ENCODE data around the gene HIVEP3.

HIVEP3 gene

DNA sequence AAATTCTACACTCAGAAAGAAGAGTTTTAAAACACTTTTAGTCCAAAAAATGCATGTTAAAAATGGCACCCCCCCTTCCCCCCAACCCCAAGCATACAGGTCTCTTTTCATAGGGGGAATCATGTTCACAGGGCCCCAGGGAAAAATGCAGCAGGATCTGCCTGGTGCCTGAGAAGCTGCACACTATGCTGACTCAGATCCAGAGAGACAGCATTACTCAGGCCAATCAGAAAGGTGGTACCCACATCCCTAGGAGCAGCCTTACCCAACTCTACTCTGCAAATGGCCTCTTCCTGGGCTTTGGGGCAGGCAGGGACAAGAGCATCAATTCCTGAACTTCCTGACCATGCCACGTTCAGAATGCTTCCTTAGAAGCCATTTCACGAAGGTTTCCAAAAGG is 119.0 kb downstream of the HIVEP3 start:
- no peak for TF ChIP-seq EZH2 (IDR thresholded peaks at IDR 0.05; ENCODE audit: borderline replicate concordance, low read length)
- TF ChIP-seq, protein P1, sequence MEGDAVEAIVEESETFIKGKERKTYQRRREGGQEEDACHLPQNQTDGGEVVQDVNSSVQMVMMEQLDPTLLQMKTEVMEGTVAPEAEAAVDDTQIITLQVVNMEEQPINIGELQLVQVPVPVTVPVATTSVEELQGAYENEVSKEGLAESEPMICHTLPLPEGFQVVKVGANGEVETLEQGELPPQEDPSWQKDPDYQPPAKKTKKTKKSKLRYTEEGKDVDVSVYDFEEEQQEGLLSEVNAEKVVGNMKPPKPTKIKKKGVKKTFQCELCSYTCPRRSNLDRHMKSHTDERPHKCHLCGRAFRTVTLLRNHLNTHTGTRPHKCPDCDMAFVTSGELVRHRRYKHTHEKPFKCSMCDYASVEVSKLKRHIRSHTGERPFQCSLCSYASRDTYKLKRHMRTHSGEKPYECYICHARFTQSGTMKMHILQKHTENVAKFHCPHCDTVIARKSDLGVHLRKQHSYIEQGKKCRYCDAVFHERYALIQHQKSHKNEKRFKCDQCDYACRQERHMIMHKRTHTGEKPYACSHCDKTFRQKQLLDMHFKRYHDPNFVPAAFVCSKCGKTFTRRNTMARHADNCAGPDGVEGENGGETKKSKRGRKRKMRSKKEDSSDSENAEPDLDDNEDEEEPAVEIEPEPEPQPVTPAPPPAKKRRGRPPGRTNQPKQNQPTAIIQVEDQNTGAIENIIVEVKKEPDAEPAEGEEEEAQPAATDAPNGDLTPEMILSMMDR (IDR thresholded peaks at IDR 0.05; ENCODE audit: low read length) = no peak
- H3K9me3 ChIP-seq (ENCODE audit: low read length) = no peaks in the 10 kb centered on the region
- no peak overlapping the region for H3K4me3 ChIP-seq (ENCODE audit: low read depth, low read length, poor library complexity, severe bottlenecking)
- no peak overlapping the region for H3K27ac ChIP-seq (ENCODE audit: low read depth, low read length, poor library complexity, severe bottlenecking)
- no peaks in the 10 kb centered on the region for H4K20me1 ChIP-seq (ENCODE audit: insufficient read depth, low read length)
- no peaks in the 10 kb centered on the region for H3K27me3 ChIP-seq (ENCODE audit: insufficient read depth, low read length)
- no peak overlapping the region for H3K9ac ChIP-seq (ENCODE audit: low read length)
- H3K4me1 ChIP-seq (ENCODE audit: insufficient read depth, low read length, severe bottlenecking) = peaks cover 36% of the 10 kb centered on the region
- H3F3A ChIP-seq (ENCODE audit: insufficient read depth, low read length) = no peaks in the 10 kb centered on the region
- H3K9me2 ChIP-seq (ENCODE audit: low read depth, low read length) = no peaks in the 10 kb centered on the region
- no peak overlapping the region for H2AFZ ChIP-seq (ENCODE audit: low read length)
- H3K36me3 ChIP-seq (ENCODE audit: insufficient read depth, low read length) = no peaks in the 10 kb centered on the region
- H3K4me2 ChIP-seq (ENCODE audit: low read length) = no peak overlapping the region
- H3K79me2 ChIP-seq (ENCODE audit: insufficient read depth, low read length) = no peaks in the 10 kb centered on the region

DNA sequence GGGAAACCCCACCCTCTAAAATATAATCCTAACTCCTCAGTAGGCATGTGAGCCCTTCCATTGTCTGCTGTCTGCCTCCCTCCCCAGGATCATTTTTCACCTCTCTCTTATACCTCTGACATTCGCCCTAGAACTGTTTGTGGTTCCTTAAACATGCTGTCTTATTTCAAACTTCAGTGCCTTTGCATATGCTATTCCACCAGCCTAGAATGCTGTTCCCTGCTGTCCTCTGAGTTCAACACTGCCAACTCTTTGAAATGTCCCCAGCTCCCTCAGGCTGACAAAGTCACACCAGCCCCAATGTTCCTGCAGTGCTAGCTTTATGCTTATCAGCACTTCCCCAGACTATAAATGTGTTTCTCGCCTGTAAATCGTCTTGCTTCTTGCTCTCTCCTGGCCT is 119.5 kb downstream of the HIVEP3 start:
- no peak overlapping the region for H3K4me3 ChIP-seq (ENCODE audit: low read depth, low read length, poor library complexity, severe bottlenecking)
- H3K9ac ChIP-seq (ENCODE audit: low read length) = no peak overlapping the region
- no peak overlapping the region for H2AFZ ChIP-seq (ENCODE audit: low read length)
- no peaks in the 10 kb centered on the region for H3K79me2 ChIP-seq (ENCODE audit: insufficient read depth, low read length)
- H3K27ac ChIP-seq (ENCODE audit: low read depth, low read length, poor library complexity, severe bottlenecking) = no peak overlapping the region
- no peaks in the 10 kb centered on the region for H3F3A ChIP-seq (ENCODE audit: insufficient read depth, low read length)
- H3K36me3 ChIP-seq (ENCODE audit: insufficient read depth, low read length) = no peaks in the 10 kb centered on the region
- no peak for TF ChIP-seq EZH2 (IDR thresholded peaks at IDR 0.05; ENCODE audit: borderline replicate concordance, low read length)
- TF ChIP-seq, protein P1 (IDR thresholded peaks at IDR 0.05; ENCODE audit: low read length) = no peak
- H3K27me3 ChIP-seq (ENCODE audit: insufficient read depth, low read length) = no peaks in the 10 kb centered on the region
- peaks cover 32% of the 10 kb centered on the region for H3K4me1 ChIP-seq (ENCODE audit: insufficient read depth, low read length, severe bottlenecking)
- H3K9me2 ChIP-seq (ENCODE audit: low read depth, low read length) = no peaks in the 10 kb centered on the region
- H3K4me2 ChIP-seq (ENCODE audit: low read length) = no peak overlapping the region
- no peaks in the 10 kb centered on the region for H4K20me1 ChIP-seq (ENCODE audit: insufficient read depth, low read length)
- no peaks in the 10 kb centered on the region for H3K9me3 ChIP-seq (ENCODE audit: low read length)

DNA sequence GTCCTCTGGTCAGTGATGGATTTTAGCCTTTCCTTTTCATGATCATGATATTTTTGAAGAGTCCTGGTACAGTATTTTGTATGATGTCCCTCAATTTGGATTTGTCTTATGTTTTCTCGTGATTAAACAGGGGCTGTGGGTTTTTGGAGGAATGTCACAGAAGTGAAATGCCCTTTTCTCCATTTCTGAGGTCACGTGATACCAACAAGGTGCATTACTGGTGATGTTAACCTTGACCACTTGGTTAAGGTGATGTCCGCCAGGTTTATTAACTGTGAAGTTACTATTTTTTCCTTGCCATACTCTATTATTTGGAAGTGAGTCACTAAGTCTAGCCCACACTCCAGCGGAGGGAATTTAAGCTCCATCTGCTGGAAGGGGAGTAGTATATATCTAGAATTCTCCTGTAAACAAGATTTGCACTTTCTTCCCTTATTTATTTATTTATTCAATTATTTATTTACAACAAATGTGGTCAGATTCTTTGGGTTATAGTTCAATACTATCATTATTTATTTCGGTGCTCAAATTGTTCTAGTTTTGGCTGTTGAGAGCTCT is 123.4 kb downstream of the HIVEP3 start:
- Histone ChIP-seq H3K4me3 (ENCODE audit: low read depth, low read length, poor library complexity, severe bottlenecking) (no peak overlapping the region), H3K4me2 (ENCODE audit: low read length) (no peak overlapping the region), H3K36me3 (ENCODE audit: insufficient read depth, low read length) (no peaks in the 10 kb centered on the region), H4K20me1 (ENCODE audit: insufficient read depth, low read length) (no peaks in the 10 kb centered on the region), H3K9me2 (ENCODE audit: low read depth, low read length) (no peaks in the 10 kb centered on the region), H3K9ac (ENCODE audit: low read length) (no peak overlapping the region), H3K79me2 (ENCODE audit: insufficient read depth, low read length) (no peaks in the 10 kb centered on the region), H3K4me1 (ENCODE audit: insufficient read depth, low read length, severe bottlenecking) (peaks cover 2% of the 10 kb centered on the region), H3F3A (ENCODE audit: insufficient read depth, low read length) (no peaks in the 10 kb centered on the region), H3K27ac (ENCODE audit: low read depth, low read length, poor library complexity, severe bottlenecking) (no peak overlapping the region), H3K27me3 (ENCODE audit: insufficient read depth, low read length) (no peaks in the 10 kb centered on the region), H2AFZ (ENCODE audit: low read length) (no peak overlapping the region), H3K9me3 (ENCODE audit: low read length) (no peaks in the 10 kb centered on the region)
- TF ChIP-seq, protein P1 (IDR thresholded peaks at IDR 0.05; ENCODE audit: low read length) = peak; percentile 15; the same call in 1 of the 2 replicates
- no peak for TF ChIP-seq EZH2 (IDR thresholded peaks at IDR 0.05; ENCODE audit: borderline replicate concordance, low read length)

Data from OCI-LY1 (cell line).